HepG2 (cell line): ENCODE measurements around the gene ASPHD1. TPM values are rescaled to one million over a fixed set of nuclear protein-coding genes. Genes with fewer than 3 reads are reported as not detected.

Source experiments
- AHR ChIP-seq: IDR thresholded peaks from 2 replicates; pipeline ENCODE4 v1.6.1; 2018; ENCODE audit warnings: missing genetic modification reagents, missing compliant biosample characterization
- CEBPG ChIP-seq: IDR thresholded peaks from 2 replicates; pipeline ENCODE4 v1.6.1; 2016
- CENPT ChIP-seq: sonication (generic); formaldehyde crosslinking; IDR thresholded peaks from 2 replicates; pipeline ENCODE4 v1.8.0; 2022; ENCODE audit warnings: low read depth, mild to moderate bottlenecking, moderate library complexity, missing genetic modification reagents
- ETV6 ChIP-seq: sonication (generic); formaldehyde crosslinking; conservative IDR thresholded peaks from 2 replicates; pipeline ENCODE4 v1.4.0; 2020; ENCODE audit warnings: missing genetic modification reagents
- GABPA ChIP-seq, 2 experiments: IDR thresholded peaks; 2 replicates each; pipeline ENCODE4 v1.6.1; 2011 to 2016; ENCODE audit warnings: low read depth in 2 of 2, low read length in 1 of 2, missing biosample characterization in 1 of 2, missing genetic modification characterization in 1 of 2
- HNF4A ChIP-seq: sonication (generic); formaldehyde crosslinking; IDR thresholded peaks from 2 replicates; pipeline ENCODE4 v1.4.0; 2020; ENCODE audit warnings: missing genetic modification reagents
- IKZF1 ChIP-seq: fragments of 450-650 bp; IDR thresholded peaks from 2 replicates; pipeline ENCODE4 v1.7.1; 2016
- IRF2 ChIP-seq: IDR thresholded peaks from 2 replicates; pipeline ENCODE4 v1.6.1; 2018; ENCODE audit warnings: missing genetic modification reagents, missing compliant biosample characterization
- KLF11 ChIP-seq: IDR thresholded peaks from 2 replicates; pipeline ENCODE4 v1.6.1; 2016; ENCODE audit warnings: missing compliant biosample characterization
- NCOA2 ChIP-seq: sonication (generic); formaldehyde crosslinking; IDR thresholded peaks from 2 replicates; pipeline ENCODE4 v1.8.0; 2022; ENCODE audit warnings: inconsistent platforms
- NR2C2 ChIP-seq: sonication (generic); formaldehyde crosslinking; IDR thresholded peaks from 2 replicates; pipeline ENCODE4 v1.4.0; 2020; ENCODE audit warnings: missing genetic modification reagents, mild to moderate bottlenecking, moderate library complexity, borderline replicate concordance
- RBFOX2 ChIP-seq: fragments of 200-400 bp; formaldehyde crosslinking; IDR thresholded peaks from 2 replicates; pipeline ENCODE4 v1.6.1; 2017; ENCODE audit warnings: low read depth, mild to moderate bottlenecking, low read length
- SIN3A ChIP-seq: IDR thresholded peaks from 2 replicates; pipeline ENCODE4 v1.6.1; 2011; ENCODE audit warnings: low read depth, mild to moderate bottlenecking, control low read depth, low read length, borderline replicate concordance
- SMARCC2 ChIP-seq: fragments of 450-650 bp; IDR thresholded peaks from 2 replicates; pipeline ENCODE4 v1.6.1; 2017; ENCODE audit warnings: antibody characterized with exemption, mild to moderate bottlenecking
- SOX5 ChIP-seq: IDR thresholded peaks from 2 replicates; pipeline ENCODE4 v1.6.1; 2016; ENCODE audit warnings: borderline replicate concordance
- SSRP1 ChIP-seq: IDR thresholded peaks from 2 replicates; pipeline ENCODE4 v1.6.1; 2016; ENCODE audit warnings: control low read depth
- THAP11 ChIP-seq: IDR thresholded peaks from 2 replicates; pipeline ENCODE4 v1.6.1; 2016; ENCODE audit warnings: missing biosample characterization, missing genetic modification reagents
- TSC22D2 ChIP-seq: sonication (generic); formaldehyde crosslinking; IDR thresholded peaks from 2 replicates; pipeline ENCODE4 v1.5.1; 2020; ENCODE audit warnings: missing genetic modification reagents, mild to moderate bottlenecking, borderline replicate concordance
- WIZ ChIP-seq: sonication (generic); formaldehyde crosslinking; IDR thresholded peaks from 2 replicates; pipeline ENCODE4 v1.5.1; 2020; ENCODE audit warnings: mild to moderate bottlenecking, missing genetic modification reagents
- YEATS4 ChIP-seq: sonication (generic); formaldehyde crosslinking; IDR thresholded peaks from 2 replicates; pipeline ENCODE4 v1.4.0; 2020; ENCODE audit warnings: missing genetic modification reagents, borderline replicate concordance
- ZBTB3 ChIP-seq: sonication (generic); formaldehyde crosslinking; IDR thresholded peaks from 2 replicates; pipeline ENCODE4 v1.4.0; 2020; ENCODE audit warnings: low read depth, mild to moderate bottlenecking, moderate library complexity, missing genetic modification reagents, borderline replicate concordance
- ZKSCAN5 ChIP-seq: sonication (generic); formaldehyde crosslinking; IDR thresholded peaks from 2 replicates; pipeline ENCODE4 v1.5.1; 2020; ENCODE audit warnings: mild to moderate bottlenecking, missing genetic modification reagents
- ZKSCAN8 ChIP-seq: IDR thresholded peaks from 2 replicates; pipeline ENCODE4 v1.6.1; 2016; ENCODE audit warnings: borderline replicate concordance, missing genetic modification reagents, missing compliant biosample characterization
- ZMAT5 ChIP-seq: sonication (generic); formaldehyde crosslinking; IDR thresholded peaks from 2 replicates; pipeline ENCODE4 v1.5.0; 2020; ENCODE audit warnings: mild to moderate bottlenecking, low read depth, missing genetic modification reagents, borderline replicate concordance
- ZNF12 ChIP-seq: sonication (generic); formaldehyde crosslinking; IDR thresholded peaks from 2 replicates; pipeline ENCODE4 v1.5.0; 2020; ENCODE audit warnings: missing genetic modification reagents
- ZNF253 ChIP-seq: sonication (generic); formaldehyde crosslinking; IDR thresholded peaks from 2 replicates; pipeline ENCODE4 v1.8.0; 2022; ENCODE audit warnings: mild to moderate bottlenecking, missing genetic modification reagents, borderline replicate concordance
- ZNF441 ChIP-seq: sonication (generic); formaldehyde crosslinking; IDR thresholded peaks from 2 replicates; pipeline ENCODE4 v1.7.0; 2021; ENCODE audit warnings: missing genetic modification reagents, borderline replicate concordance
- ZNF510 ChIP-seq: sonication (generic); formaldehyde crosslinking; IDR thresholded peaks from 2 replicates; pipeline ENCODE4 v1.4.0; 2020; ENCODE audit warnings: low read depth, mild to moderate bottlenecking, missing genetic modification reagents
- ZNF570 ChIP-seq: sonication (generic); formaldehyde crosslinking; IDR thresholded peaks from 2 replicates; pipeline ENCODE4 v1.4.0; 2020; ENCODE audit warnings: mild to moderate bottlenecking, missing genetic modification reagents, borderline replicate concordance
- ZNF7 ChIP-seq: IDR thresholded peaks from 2 replicates; pipeline ENCODE4 v1.6.1; 2016; ENCODE audit warnings: missing biosample characterization, missing genetic modification reagents
- ZNF766 ChIP-seq: sonication (generic); formaldehyde crosslinking; IDR thresholded peaks from 2 replicates; pipeline ENCODE4 v1.5.0; 2020; ENCODE audit warnings: missing genetic modification reagents, borderline replicate concordance
- ZNF772 ChIP-seq: sonication (generic); formaldehyde crosslinking; IDR thresholded peaks from 2 replicates; pipeline ENCODE4 v1.5.0; 2020; ENCODE audit warnings: mild to moderate bottlenecking, missing genetic modification reagents
- ZNF788 ChIP-seq: sonication (generic); formaldehyde crosslinking; IDR thresholded peaks from 2 replicates; pipeline ENCODE4 v1.5.0; 2020; ENCODE audit warnings: mild to moderate bottlenecking, missing genetic modification reagents, borderline replicate concordance
- ZNF83 ChIP-seq: sonication (generic); formaldehyde crosslinking; IDR thresholded peaks from 2 replicates; pipeline ENCODE4 v1.4.0; 2020; ENCODE audit warnings: missing genetic modification reagents, mild to moderate bottlenecking, borderline replicate concordance
- ZNF878 ChIP-seq: sonication (generic); formaldehyde crosslinking; IDR thresholded peaks from 2 replicates; pipeline ENCODE4 v1.8.1; 2023; ENCODE audit warnings: mild to moderate bottlenecking, missing genetic modification reagents, moderate library complexity
- polyA plus RNA-seq, 8 experiments: library from polyadenylated mRNA; depleted of rRNA in 3 of 8; stranded (reverse) in 7 of 8; unstranded in 1 of 8; fragments of >200 nt; fragmentation: Illumina TruSeq in 4 of 8; extraction: Trizol in 4 of 8; gene quantifications; 2 replicates each; pipeline versions ENCODE4 v1.2.1 to v1.2.3, GENCODE V29; 2011 to 2016; ENCODE audit warnings: low read depth in 4 of 8, missing spikeins in 1 of 8, mixed read lengths in 1 of 8; ENCODE audit not compliant: insufficient read depth in 1 of 8
- total RNA-seq, 5 experiments: library from RNA; depleted of rRNA; stranded (reverse); fragments of >200 nt; fragmentation: Illumina TruSeq; extraction: Trizol; gene quantifications; 2 replicates each; pipeline ENCODE4 v1.2.3, GENCODE V29; 2016; ENCODE audit warnings: low read depth in 1 of 5

ASPHD1 gene
- total and polyA plus RNA-seq, 2 of the 13 experiments (the other 11 are each of a cell fraction or from before 2014, with no cell fraction given), result 13.1 to 19.7 TPM

GRCh38 chr16:29862884-29863668, 37.2 kb upstream of the ASPHD1 start, which contains the start of gene CDIPT (continued):
- TF ChIP-seq HNF4A (CRISPR knock-in tag) (peak; percentile 45; the same call in 1 of the 2 replicates), ZNF510 (CRISPR knock-in tag) (peak; percentile 53; the same call in 1 of the 2 replicates), ZBTB3 (no peak), ZNF7 (CRISPR knock-in tag) (no peak), YEATS4 (CRISPR knock-in tag) (peak; percentile 69), RBFOX2 (peak; percentile 89), CEBPG (peak; percentile 70), IRF2 (peak; percentile 97), ZNF788 (CRISPR knock-in tag) (peak; percentile 87), NCOA2 (CRISPR knock-in tag) (peak; percentile 69), ZNF766 (CRISPR knock-in tag) (no peak), SSRP1 (CRISPR knock-in tag) (no peak), SOX5 (CRISPR knock-in tag) (peak; percentile 63; the same call in 1 of the 2 replicates), SMARCC2 (no peak), ZNF570 (CRISPR knock-in tag) (no peak), GABPA (IDR thresholded peaks at IDR 0.05; ENCODE audit: low read depth, low read length) (no peak), GABPA (CRISPR knock-in tag; IDR thresholded peaks at IDR 0.05; ENCODE audit: low read depth) (peak; percentile 79), ZKSCAN5 (CRISPR knock-in tag) (no peak), ZNF83 (no peak), TSC22D2 (peak; percentile 81; the same call in 1 of the 2 replicates), ZNF772 (CRISPR knock-in tag) (0 out of 2 replicates have a peak, but pooled peaks have one; percentile 72), ZNF253 (CRISPR knock-in tag) (peak; percentile 18; the same call in 1 of the 2 replicates), AHR (CRISPR knock-in tag) (no peak), ZNF878 (CRISPR knock-in tag) (no peak), ETV6 (CRISPR knock-in tag) (peak; percentile 76; the same call in 1 of the 2 replicates), SIN3A (peak; percentile 81), WIZ (CRISPR knock-in tag) (0 out of 2 replicates have a peak, but pooled peaks have one; percentile 30), NR2C2 (CRISPR knock-in tag) (peak; percentile 44; the same call in 1 of the 2 replicates), ZMAT5 (CRISPR knock-in tag) (no peak), IKZF1 (no peak), THAP11 (peak; percentile 95), ZKSCAN8 (CRISPR knock-in tag) (peak; percentile 82; the same call in 1 of the 2 replicates), KLF11 (CRISPR knock-in tag) (peak; percentile 87), ZNF12 (CRISPR knock-in tag) (0 out of 2 replicates have a peak, but pooled peaks have one; percentile 23), CENPT (CRISPR knock-in tag) (peak; percentile 26; the same call in 1 of the 2 replicates), ZNF441 (CRISPR knock-in tag) (no peak)
